Kidney (tissue), 14 donors: ENCODE results near the gene RGSL1. TPM values are rescaled to one million over a fixed set of nuclear protein-coding genes. Genes with fewer than 3 reads are reported as not detected.

Experiments
- DNase-seq, 5 donors: peaks; one replicate each; pipeline ENCODE4 v3.0.0-alpha.2; 2013 to 2020
- FAIRE-seq: peaks from 2 replicates; lab custom pipeline; 2012; peaks lifted over from hg19 to GRCh38; lab: Jason Lieb, UNC
- H3K27ac ChIP-seq, 2 donors: one replicate each; pipeline ENCODE4 v1.7.0; 2013; ENCODE audit warnings: low read depth in 2 of 2, low read length in 2 of 2, inconsistent platforms in 1 of 2
- H3K27me3 ChIP-seq: one replicate; pipeline ENCODE4 v1.7.1; 2013; ENCODE audit warnings: low read length, inconsistent platforms; ENCODE audit not compliant: control insufficient read depth, insufficient read depth
- H3K36me3 ChIP-seq, 3 donors: one replicate each; pipeline versions ENCODE4 v1.7.0 to v1.7.1; 2013; ENCODE audit warnings: low read length in 3 of 3, control low read depth in 1 of 3, inconsistent platforms in 1 of 3; ENCODE audit not compliant: insufficient read depth in 3 of 3, control insufficient read depth in 2 of 3
- H3K4me1 ChIP-seq, 3 donors: one replicate each; pipeline versions ENCODE4 v1.7.0 to v1.7.1; 2013; ENCODE audit warnings: low read length in 3 of 3, inconsistent platforms in 1 of 3, low read depth in 1 of 3; ENCODE audit not compliant: control insufficient read depth in 2 of 3, insufficient read depth in 2 of 3
- H3K4me3 ChIP-seq, 3 donors: one replicate each; pipeline versions ENCODE4 v1.7.0 to v1.8.1; 2013; ENCODE audit warnings: low read length in 3 of 3, control low read depth in 1 of 3, inconsistent platforms in 1 of 3
- H3K9ac ChIP-seq, 3 donors: one replicate each; pipeline versions ENCODE4 v1.7.0 to v1.7.1; 2013; ENCODE audit warnings: low read length in 3 of 3, control low read depth in 1 of 3, inconsistent platforms in 1 of 3
- H3K9me3 ChIP-seq, 3 donors: one replicate each; pipeline versions ENCODE4 v1.7.0 to v1.7.1; 2013; ENCODE audit warnings: low read length in 3 of 3, control low read depth in 1 of 3, inconsistent platforms in 1 of 3; ENCODE audit not compliant: control insufficient read depth in 2 of 3, insufficient read depth in 1 of 3
- CTCF ChIP-seq: IDR thresholded peaks from 3 replicates; pipeline ENCODE4 v1.5.1; 2012; ENCODE audit warnings: mild to moderate bottlenecking, moderate library complexity, borderline replicate concordance; ENCODE audit not compliant: insufficient read depth; ENCODE audit errors: extremely low read depth
- intact Hi-C: fragments of 100-400 bp; cut with DNase I; formaldehyde crosslinking; loops from one replicate; pipeline ENCODE4 v1.11.1; 2022
- polyA plus RNA-seq: library from polyadenylated mRNA; stranded (reverse); fragments of 350-450 nt; fragmentation: Illumina TruSeq; extraction: RNeasy Lipid Tissue Mini Kit (QIAGEN cat#74804); gene quantifications from one replicate; pipeline ENCODE4 v1.2.3, GENCODE V29; 2014; ENCODE audit warnings: low read depth, low replicate concordance; ENCODE audit not compliant: insufficient read depth
- total RNA-seq: library from RNA; stranded (reverse); fragmentation: NEBNext Ultra II Directional; extraction: Animal tissue kit (Norgen Biotek cat#: 25700); gene quantifications from one replicate; pipeline ENCODE4 v1.2.1, GENCODE V29; 2021
- donor health status: control.
- donor health status: control.
- donor health status: control.
- donor health status: control.
- donor health status: control.
- donor health status: DM: yes; HTN: yes; CAD: no.
- donor health status: Normal renal cell carcinoma (clear cell type).

Gene RGSL1
- total and polyA plus RNA-seq, 2 donors from 2014 or later, result not detected

GRCh38 chr1:182484531-182485257 is 34.7 kb downstream of the RGSL1 start:
- FAIRE-seq, result no peak
- H3K4me1 ChIP-seq, result no peaks in the 10 kb centered on the region

GRCh38 chr1:182485861-182486260 is 35.9 kb downstream of the RGSL1 start:
- H3K27me3 ChIP-seq, result no peaks in the 10 kb centered on the region
- H3K9ac ChIP-seq, result no peak overlapping the region
- DNase-seq (no peak), FAIRE-seq (no peak)
- H3K9me3 ChIP-seq, result no peaks in the 10 kb centered on the region
- no peak overlapping the region for H3K27ac ChIP-seq
- H3K4me3 ChIP-seq, result no peak overlapping the region
- no peaks in the 10 kb centered on the region for H3K4me1 ChIP-seq
- TF ChIP-seq CTCF, result no peak
- H3K36me3 ChIP-seq, result no peaks in the 10 kb centered on the region
- intact Hi-C loops, result no loop called here

More at GRCh38 chr1:182484531-182485257, 34.7 kb downstream of the RGSL1 start:
- Histone ChIP-seq H3K36me3 (no peaks in the 10 kb centered on the region), H3K9me3 (no peaks in the 10 kb centered on the region), H3K9ac (no peak overlapping the region), H3K27me3 (no peaks in the 10 kb centered on the region), H3K27ac (no peak overlapping the region), H3K4me3 (no peak overlapping the region)
- peak; percentile 10 for TF ChIP-seq CTCF
- intact Hi-C loops, result no loop called here
- DNase-seq, result no peak

GRCh38 chr1:182488803-182489202 is 38.9 kb downstream of the RGSL1 start:
- no peak overlapping the region for H3K4me3 ChIP-seq
- H3K36me3 ChIP-seq, result no peaks in the 10 kb centered on the region
- no peak for FAIRE-seq
- H3K9ac ChIP-seq, result no peak overlapping the region
- no peaks in the 10 kb centered on the region for H3K27me3 ChIP-seq
- no peaks in the 10 kb centered on the region for H3K9me3 ChIP-seq
- TF ChIP-seq CTCF, result no peak
- H3K4me1 ChIP-seq, result no peaks in the 10 kb centered on the region
- H3K27ac ChIP-seq, result no peak overlapping the region
- intact Hi-C loops, result no loop called here
- DNase-seq, result no peak

GRCh38 chr1:182493063-182493462 is 43.1 kb downstream of the RGSL1 start:
- no peak for FAIRE-seq
- DNase-seq, result no peak
- intact Hi-C loops, result no loop called here
- H3K27ac ChIP-seq, result no peak overlapping the region
- H3K27me3 ChIP-seq, result no peaks in the 10 kb centered on the region
- no peak for TF ChIP-seq CTCF
- no peaks in the 10 kb centered on the region for H3K36me3 ChIP-seq
- no peak overlapping the region for H3K9ac ChIP-seq
- H3K4me1 ChIP-seq, result no peaks in the 10 kb centered on the region
- no peak overlapping the region for H3K4me3 ChIP-seq
- no peaks in the 10 kb centered on the region for H3K9me3 ChIP-seq
